Esophagus squamous epithelium (tissue), 4 donors: ENCODE measurements around the gene ADM.

Source experiments
- POLR2A ChIP-seq, 4 donors: fragments of 450-650 bp; IDR thresholded peaks; one replicate each; pipeline ENCODE4 v1.6.1; 2017; ENCODE audit warnings: antibody characterized with exemption in 4 of 4, mild to moderate bottlenecking in 4 of 4, moderate library complexity in 3 of 4
- TF ChIP-seq, protein P1 (sequence below), 6 experiments: fragments of 450-650 bp in 4 of 6; fragments of 200-600 bp in 2 of 6; sonication (generic) in 2 of 6; IDR thresholded peaks; one replicate each; pipeline ENCODE4 v1.5.1; 2016 to 2019; ENCODE audit warnings: antibody characterized with exemption in 6 of 6, mild to moderate bottlenecking in 4 of 6, moderate library complexity in 4 of 6

DNA sequence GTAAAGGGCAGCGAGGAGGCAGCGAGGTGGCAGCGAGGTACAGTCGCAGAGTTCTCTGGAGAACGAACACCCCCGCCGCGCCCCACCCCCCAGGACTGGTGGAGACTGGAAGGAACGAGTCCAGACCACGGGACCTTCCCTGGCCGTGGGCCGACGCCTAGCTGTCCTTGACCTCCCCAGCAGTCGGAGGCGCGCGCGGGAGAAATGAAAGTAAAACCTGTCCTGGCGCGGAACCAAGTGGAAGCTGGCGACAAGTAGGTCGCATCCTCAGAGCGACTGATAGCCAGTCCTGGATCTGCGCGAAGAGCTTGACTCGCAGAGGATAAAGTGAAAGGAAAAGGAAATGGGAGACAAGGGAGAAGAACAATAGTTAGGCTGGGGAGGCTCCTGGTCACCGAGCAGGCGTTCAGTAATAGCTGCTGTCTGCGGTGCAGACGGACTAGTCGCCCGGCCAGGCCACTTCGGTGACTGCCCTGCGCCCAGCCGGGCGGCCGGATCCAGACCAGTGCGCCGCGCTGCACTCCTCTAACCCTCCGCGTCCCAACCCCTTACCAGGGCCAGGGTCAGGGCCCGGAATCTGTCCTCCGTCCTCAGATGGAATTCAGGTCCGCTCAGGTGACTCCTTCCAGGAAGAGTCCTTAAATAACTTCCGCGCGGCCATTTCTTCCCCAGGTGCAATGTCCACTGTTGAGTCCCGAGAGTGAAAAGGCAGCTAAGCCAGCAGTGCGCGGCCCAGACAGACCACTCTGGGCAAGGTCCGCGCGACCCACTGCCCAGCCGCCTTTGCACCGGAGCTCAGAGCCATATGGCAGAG lies 1.9 kb upstream of the ADM start:
- TF ChIP-seq, protein P1, sequence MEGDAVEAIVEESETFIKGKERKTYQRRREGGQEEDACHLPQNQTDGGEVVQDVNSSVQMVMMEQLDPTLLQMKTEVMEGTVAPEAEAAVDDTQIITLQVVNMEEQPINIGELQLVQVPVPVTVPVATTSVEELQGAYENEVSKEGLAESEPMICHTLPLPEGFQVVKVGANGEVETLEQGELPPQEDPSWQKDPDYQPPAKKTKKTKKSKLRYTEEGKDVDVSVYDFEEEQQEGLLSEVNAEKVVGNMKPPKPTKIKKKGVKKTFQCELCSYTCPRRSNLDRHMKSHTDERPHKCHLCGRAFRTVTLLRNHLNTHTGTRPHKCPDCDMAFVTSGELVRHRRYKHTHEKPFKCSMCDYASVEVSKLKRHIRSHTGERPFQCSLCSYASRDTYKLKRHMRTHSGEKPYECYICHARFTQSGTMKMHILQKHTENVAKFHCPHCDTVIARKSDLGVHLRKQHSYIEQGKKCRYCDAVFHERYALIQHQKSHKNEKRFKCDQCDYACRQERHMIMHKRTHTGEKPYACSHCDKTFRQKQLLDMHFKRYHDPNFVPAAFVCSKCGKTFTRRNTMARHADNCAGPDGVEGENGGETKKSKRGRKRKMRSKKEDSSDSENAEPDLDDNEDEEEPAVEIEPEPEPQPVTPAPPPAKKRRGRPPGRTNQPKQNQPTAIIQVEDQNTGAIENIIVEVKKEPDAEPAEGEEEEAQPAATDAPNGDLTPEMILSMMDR (IDR thresholded peaks at IDR 0.05) = no peak
- peak in 2 of 4 donors; percentile 22 to 60 for TF ChIP-seq POLR2A (IDR thresholded peaks at IDR 0.05)
